AG09309 (cell line): ENCODE measurements around the gene SEMA3F.

Experiments
- DNase-seq: peaks from one replicate; pipeline ENCODE4 v3.0.0-alpha.2; 2010; ENCODE audit warnings: low read depth
- H3K4me3 ChIP-seq: 2 replicates; pipeline ENCODE4 v1.5.1; 2011; ENCODE audit warnings: mild to moderate bottlenecking, low read depth, low read length, moderate library complexity; ENCODE audit not compliant: control insufficient read depth
- CTCF ChIP-seq: IDR thresholded peaks from 2 replicates; pipeline ENCODE4 v1.5.1; 2011; ENCODE audit warnings: mild to moderate bottlenecking, low read depth, low read length, inconsistent platforms; ENCODE audit not compliant: insufficient read depth, control insufficient read depth; ENCODE audit errors: missing control alignments

SEMA3F gene

GRCh38 chr3:50236484-50237132 is 81.5 kb downstream of the SEMA3F start:
- no peak for DNase-seq
- no peak for TF ChIP-seq CTCF
- H3K4me3 ChIP-seq, result peak overlapping the region; percentile 93

- DNase-seq, result no peak
- no peak for TF ChIP-seq CTCF
- peak overlapping the region; percentile 93 for H3K4me3 ChIP-seq
These were observed 82.1 kb downstream of the SEMA3F start for GRCh38 chr3:50237133-50237651.

GRCh38 chr3:50237754-50238548 is 82.8 kb downstream of the SEMA3F start:
- DNase-seq, result peak; percentile 62
- no peak for TF ChIP-seq CTCF
- H3K4me3 ChIP-seq, result peak overlapping the region; percentile 93

GRCh38 chr3:50238549-50239026 is 83.5 kb downstream of the SEMA3F start:
- no peak for DNase-seq
- peak overlapping the region; percentile 93 for H3K4me3 ChIP-seq
- no peak for TF ChIP-seq CTCF
